Globus pallidus (tissue), 1 donor: Measurements from ENCODE around the gene RPL22.

Source experiments
- DNase-seq: peaks from one replicate; pipeline ENCODE4 v3.0.0-alpha.2; 2015; ENCODE audit warnings: low spot score

Gene RPL22

DNA sequence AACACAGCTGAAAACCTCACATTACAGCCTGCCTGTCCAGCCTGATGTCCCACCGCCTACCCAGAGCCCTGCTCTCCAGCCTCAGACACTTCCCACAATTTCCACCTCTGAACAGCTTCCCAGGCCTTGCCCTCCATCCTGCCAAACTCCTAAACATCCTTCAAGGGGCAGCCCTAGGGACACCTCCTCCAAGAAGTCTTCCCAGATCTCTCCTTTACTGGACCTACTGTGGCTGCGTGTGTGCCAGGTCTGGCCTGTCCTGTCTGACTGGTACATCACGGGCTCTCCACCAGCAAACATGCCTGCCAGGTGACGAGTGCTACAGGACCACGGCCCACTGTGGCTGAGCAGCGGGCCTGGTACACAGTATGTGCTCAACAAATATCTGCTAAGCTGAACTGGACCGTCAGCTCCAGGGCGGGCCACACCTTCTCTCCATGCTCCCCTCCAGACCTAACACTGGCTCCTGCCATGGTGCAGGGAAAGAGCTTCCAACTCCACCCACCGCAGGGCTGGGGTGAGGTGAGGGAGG is 48.0 kb downstream of the RPL22 start:
- DNase-seq: no peak

- no peak for DNase-seq
These were observed 49.1 kb downstream of the RPL22 start for GRCh38 chr1:6150006-6150938.

DNA sequence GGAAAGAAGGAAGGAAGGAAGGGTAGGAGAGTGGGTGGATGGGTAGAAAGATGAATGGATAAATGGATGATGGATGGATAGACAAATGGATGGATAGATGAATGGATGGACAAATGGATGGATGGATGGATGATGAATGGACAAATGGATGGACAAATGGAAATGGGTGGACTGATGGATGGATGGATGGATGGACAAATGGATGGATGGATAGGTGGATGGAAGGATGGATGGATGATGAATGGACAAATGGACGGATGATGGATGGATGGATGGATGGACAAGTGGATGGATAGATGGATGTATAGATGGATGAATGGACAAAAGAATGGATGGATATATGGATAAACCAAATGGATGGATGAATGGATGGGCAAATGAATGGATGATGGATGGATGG is 49.8 kb downstream of the RPL22 start:
- no peak for DNase-seq

GRCh38 chr1:6148497-6149241 is 50.7 kb downstream of the RPL22 start:
- no peak for DNase-seq

- DNase-seq: no peak
These were observed 53.5 kb downstream of the RPL22 start for GRCh38 chr1:6145864-6146410.

- DNase-seq: no peak
These were observed 54.0 kb downstream of the RPL22 start for GRCh38 chr1:6145396-6145750.

- DNase-seq: no peak
These were observed 54.6 kb downstream of the RPL22 start for GRCh38 chr1:6144647-6145395.

DNA sequence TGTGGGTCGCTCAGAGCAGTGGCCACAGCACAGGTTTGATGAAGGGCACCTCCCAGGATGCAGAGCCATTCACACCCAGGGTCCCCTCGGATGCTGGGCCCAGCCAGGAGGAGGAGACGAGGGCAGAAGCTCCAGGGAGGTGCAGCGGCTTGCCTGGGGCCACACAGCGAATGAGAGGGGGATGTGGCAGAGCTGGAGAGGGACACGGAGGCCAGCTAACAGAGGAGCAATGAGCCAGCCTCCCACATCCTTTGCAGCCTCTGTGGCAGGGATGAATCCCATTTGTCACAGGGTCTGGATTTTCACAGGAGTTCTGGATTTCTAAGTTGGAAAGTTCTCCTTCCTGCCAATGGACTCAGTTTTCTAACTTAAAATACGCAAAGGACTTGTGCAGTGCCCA is 55.2 kb downstream of the RPL22 start:
- no peak for DNase-seq

GRCh38 chr1:6143395-6143794 is 56.0 kb downstream of the RPL22 start:
- no peak for DNase-seq

DNA sequence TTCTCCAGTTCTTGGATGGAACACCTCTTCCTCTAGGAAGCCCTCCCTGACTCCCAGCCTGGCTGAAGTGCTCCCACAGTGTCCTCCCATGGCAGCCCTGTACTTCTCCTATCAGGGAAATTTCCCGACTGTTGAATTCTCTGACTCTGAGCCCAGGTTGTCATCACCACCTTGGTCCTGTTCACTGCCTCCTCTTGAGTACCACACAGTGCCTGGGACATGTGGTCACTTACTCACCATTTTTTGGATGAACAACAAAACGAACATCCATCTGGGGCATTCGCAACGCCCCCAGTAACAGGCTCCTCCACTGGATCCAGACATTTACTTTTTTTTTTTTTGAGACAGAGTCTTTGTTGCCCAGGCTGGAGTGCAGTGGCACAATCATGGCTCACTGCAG is 56.7 kb downstream of the RPL22 start:
- no peak for DNase-seq

- no peak for DNase-seq
These were observed 57.3 kb downstream of the RPL22 start for GRCh38 chr1:6142036-6142621.

DNA sequence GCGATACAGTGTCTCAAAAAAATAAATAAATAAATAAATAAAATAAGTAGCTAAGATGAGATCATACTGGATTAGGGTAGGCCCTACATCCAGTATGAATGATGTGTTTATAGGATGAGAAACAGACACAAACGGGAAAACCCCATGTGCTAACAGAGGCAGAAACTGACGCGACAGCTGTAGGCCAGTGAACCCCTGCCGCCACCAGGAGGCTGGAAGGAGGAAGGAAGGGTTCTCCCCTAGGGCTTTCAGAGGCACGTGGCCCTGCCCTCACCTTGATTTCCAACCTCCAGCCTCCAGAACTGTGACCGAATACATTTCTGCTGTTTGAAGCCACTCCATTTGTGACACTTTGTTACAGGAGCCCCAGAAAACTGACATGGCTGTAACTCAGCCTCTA is 57.8 kb downstream of the RPL22 start:
- no peak for DNase-seq

GRCh38 chr1:6140413-6140812 is 59.0 kb downstream of the RPL22 start:
- no peak for DNase-seq

DNA sequence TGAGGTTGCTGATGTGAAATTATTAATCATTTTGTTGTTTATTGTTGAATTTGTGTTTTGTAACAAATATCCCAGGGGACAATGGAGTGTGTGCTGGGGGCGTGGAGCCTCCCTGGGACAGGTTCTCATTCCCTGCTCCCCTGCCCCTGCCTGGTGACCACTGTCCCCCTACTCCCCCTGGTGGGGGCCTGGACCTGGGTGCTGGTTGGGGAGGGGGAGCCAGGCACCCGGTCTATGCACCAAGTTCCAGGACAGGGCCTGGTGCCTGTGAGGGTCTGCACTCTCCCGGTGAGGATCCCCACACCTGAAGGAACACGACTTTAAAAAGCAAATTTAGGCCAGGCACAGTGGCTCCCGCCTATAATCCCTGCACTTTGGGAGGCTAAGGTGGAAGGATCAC is 61.6 kb downstream of the RPL22 start:
- no peak for DNase-seq

GRCh38 chr1:6136516-6137220 is 62.7 kb downstream of the RPL22 start:
- DNase-seq: no peak
